CMK (cell line): ENCODE data around the gene TNNT3.
"Not testable (repeated sequence)": the region's sequence is repeated elsewhere in the genome, so short reads cannot be mapped to it uniquely, and the experiment has no call there.

ENCODE experiments used
- DNase-seq: peaks from one replicate; pipeline ENCODE4 v3.0.0-alpha.2; 2010; ENCODE audit warnings: low read depth

Gene TNNT3

DNA sequence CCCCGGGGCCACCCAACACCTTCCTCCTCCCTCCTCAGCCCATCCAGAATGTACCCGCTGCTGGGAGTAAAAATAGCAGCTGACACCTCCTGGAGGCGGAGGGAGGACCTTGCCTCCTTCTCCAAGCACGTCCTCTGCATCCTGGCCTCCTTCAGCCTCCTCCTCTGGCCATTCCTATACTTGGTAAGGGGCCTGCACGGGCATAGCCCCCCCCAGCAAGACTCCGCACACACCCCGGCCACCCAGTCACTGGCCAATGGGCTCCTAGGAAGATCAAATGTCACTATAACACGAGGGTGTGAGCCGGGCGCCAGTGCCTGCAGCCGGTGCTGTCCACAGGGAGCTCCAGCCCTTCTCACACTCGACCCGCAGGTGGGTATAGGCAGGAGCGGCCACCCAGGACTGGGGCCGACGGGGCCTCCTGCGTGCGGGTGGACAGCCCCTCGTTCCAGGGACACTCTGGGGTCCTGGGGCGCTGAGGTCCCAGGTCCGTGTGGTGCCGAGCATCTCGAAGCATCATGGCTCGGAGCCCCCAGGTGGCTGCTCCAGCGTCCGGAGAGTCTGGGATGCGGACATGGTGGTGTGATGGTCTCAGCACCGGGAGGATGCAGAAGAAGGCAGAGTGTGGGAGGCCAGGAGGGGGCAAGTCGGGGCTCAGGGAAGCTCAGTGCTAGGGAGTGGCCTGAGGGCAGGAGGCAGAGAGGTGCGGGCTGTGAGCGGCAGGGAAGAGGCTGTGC, at the start of gene TNNT3:
TSS of gene TNNT3 (plus strand) at position 313 of the 737 bp plus-strand sequence. CDS start 3,172 bp downstream, outside the sequence.
- no peak for DNase-seq

- no peak for DNase-seq
These were observed 49.2 kb upstream of the TNNT3 start for GRCh38 chr11:1870326-1870696.

DNA sequence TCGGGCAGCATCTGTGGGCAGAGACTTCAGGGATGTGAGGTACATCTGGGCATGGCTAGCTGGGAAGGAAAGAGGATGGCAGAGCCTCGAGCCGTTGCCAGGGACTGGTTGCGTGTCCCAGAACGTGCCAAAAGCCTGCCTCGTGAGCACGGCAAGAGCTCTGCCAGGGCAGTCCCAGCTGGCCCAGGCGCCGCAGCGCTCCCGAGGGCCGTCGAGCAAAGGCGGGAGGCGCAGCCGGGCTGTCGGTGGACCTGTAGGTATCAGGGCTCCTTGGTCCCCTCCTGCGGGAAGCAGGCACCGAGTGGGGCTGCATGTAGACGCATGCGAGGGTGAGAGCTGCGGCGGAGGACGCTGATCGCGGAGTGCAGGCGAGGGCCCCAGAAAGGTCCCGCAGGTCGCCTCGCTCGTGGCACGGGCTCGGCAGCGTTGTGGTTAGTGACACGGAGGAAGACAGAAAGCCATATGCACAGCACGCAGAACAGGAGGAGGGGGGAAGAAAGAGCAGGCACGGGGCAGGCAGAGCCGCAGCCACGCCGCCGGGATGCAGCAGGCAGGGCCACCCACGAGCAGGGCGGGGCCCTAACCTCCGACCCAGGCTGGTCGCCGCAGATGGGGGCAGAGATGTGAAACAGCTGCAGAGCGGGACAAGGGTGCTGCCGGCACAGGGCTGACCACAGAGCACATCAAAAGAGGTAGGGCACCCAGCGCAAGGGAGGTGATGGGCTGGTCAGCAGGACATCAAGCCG, 48.6 kb upstream of the TNNT3 start:
- DNase-seq: no peak

GRCh38 chr11:1871531-1871930, 48.0 kb upstream of the TNNT3 start:
- DNase-seq: no peak

GRCh38 chr11:1872267-1872985, 47.1 kb upstream of the TNNT3 start:
- no peak for DNase-seq

DNA sequence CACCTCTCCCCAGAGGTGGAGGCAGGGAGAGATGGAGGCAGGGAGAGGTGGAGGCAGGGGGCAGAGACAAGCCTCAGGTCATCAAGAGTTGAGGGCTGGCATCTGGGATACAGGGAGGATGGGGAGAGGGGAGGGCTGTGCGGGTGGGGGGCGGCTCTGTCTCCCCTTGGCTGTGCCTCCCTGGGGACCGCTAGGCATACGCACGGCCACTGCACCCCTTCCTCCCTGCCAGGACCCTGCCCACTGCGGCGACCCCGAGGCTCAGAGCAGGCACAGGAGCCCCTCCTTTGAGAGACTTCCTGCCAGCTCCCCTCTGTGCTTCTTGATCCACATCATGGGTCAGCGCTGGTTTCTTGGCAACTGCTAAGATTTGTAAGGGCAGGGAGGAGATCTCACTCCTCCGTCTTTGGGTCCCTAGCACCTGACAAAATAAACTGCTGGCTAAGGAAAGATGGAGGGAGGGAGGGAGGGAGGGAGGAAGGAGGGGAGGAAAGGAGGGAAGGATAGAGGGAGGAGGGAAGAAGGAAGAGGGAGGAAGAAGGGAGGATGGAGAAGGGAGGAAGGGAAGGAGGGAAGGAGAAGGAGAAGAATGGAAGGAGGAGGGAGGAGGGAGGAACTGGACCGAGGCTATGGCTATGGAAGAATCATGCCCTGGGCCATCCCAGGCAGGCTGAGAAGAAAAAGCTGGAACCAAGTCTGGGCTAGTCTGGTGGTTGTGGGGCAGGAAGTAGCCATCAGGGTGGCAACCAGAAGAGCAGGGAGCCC, 46.3 kb upstream of the TNNT3 start:
- no peak for DNase-seq

- not testable (repeated sequence) for DNase-seq
These were observed 45.7 kb upstream of the TNNT3 start for GRCh38 chr11:1873813-1874150.

GRCh38 chr11:1874441-1875092, 44.9 kb upstream of the TNNT3 start:
- DNase-seq: not testable (repeated sequence)

GRCh38 chr11:1875093-1875850, 44.2 kb upstream of the TNNT3 start:
- no peak for DNase-seq

DNA sequence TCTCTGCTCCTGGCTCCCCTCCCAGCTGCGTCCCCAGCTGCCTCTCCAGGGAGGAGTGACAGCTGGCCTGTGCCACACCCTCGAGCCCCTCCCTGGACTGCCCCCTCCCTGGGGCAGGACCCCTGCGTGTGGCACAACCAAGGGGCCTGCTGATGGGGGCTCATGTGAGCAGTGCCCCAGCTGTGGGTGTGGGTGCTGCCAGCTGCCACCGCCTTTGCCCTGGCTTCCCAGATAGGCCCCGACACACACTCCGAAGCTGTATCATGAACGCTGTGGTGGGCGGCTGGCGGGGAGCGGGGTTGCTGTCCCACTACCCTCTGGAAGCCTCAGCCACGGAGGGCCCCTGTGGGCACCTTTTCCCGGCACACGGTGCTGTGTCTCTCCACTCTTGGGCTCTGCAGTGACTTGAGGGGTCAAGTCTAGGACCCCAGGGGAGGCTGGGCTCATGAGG, 43.6 kb upstream of the TNNT3 start:
- DNase-seq: not testable (repeated sequence)

DNA sequence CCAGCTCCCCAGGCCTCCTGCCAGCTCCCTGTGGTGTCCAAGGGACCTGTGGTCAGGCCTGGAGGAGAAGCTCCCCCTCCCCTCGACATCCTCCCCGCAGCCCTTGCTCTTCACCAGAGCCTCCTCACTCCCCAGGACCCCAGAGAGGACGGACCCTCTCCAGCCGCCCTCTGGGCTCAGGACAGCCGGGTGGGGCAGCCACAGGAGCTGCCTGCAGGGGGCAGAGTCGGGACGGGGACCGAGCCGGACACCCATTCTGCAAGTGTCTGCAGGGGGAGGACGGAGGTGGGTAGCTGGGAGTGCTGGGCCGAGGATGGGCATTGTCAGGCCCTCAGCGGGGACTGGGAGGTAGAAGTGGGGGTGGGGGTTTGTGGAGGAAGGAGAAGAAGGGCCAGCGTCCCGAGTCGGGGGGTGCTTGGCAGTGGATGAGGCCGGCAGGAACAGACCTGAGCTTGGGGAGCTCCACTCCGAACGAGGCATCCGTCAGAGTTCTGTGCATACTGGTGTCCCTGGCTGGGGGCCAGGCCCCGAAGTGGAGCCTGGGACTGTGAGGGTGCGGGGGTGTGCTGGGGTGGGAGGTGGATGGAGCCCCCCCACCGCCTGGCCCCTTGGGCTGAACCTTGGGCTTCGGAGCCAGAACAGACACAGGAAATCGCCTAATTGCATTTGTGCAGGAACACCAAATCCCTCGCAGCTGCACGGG, 43.0 kb upstream of the TNNT3 start:
- DNase-seq: no peak

GRCh38 chr11:1877211-1878136, 42.0 kb upstream of the TNNT3 start:
- DNase-seq: no peak

GRCh38 chr11:1878137-1879031, 41.1 kb upstream of the TNNT3 start:
- no peak for DNase-seq

DNA sequence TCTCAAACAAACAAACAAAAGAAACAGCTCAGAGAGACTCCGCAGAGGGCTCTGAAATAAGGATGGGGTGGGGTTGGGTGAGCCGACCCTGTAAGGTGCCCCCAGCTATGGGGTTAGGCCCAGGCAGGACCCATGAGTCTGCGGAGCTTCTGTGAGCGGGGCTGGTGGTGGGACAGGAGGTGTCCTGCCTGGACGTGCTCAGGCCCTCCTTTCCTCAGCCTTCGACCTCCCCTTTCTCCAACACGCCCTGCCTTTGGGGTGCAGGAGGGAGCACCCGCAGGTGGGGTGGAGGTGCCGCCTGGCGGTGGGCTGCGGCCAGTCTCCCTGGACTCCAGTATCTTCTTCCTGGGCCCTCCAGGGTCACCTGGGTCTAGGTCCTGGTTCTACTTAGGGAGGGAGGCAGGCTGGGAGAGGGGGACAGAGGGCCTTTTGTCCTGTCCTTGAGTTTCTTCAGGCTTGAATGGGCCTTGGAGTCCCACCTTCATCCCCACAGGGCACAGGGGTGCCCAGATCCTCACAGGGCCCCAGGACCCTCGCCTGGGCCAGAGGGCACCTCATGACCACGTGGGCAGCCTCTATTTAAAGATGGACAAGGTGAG, 40.1 kb upstream of the TNNT3 start:
- DNase-seq: no peak

DNA sequence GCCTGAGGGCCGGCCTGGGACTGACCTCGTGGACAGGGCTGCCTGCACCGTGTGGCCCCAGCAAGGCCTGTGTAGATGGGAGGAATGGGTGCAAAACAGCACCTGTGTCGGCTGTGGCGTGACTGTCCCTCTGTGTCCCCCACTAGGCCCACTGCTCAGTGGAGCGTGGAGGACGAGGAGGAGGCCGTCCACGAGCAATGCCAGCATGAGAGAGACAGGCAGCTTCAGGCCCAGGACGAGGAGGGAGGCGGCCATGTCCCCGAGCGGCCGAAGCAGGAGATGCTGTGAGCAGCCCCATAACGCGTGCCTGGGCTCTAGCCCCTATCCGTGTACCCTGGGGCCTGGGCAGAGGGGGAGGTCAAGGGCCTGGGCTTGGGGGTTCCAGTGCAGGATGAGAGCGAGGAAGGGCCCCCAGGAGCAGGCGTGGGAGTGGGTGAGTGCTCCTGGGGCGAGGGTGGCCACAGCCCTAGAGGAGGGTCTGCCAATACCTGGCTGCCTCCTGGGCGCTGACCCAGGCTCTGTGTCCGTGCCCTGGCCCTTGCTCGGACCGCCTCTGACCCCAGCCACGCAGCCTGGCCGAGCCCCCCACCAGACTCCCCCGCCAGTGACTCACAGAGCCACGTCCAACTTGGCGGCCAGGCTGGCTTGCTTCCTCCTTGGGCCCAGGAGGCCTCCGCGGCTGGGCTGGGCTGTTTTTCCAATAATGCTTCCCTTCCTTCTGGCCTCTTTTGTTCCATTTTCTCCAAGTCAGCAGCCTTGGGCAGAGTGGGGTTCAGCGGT, 39.4 kb upstream of the TNNT3 start:
- no peak for DNase-seq

- no peak for DNase-seq
These were observed 38.6 kb upstream of the TNNT3 start for GRCh38 chr11:1880746-1881441.
